Measurements from ENCODE around the gene TMC6. TPM values are rescaled to one million over a fixed set of nuclear protein-coding genes. Genes with fewer than 3 reads are reported as not detected.
A peak's percentile ranks its signal among the peaks of the same experiment; 100 is the strongest.

Gene TMC6
- total RNA-seq, 1 donor from 2014 or later = 292 TPM

DNA sequence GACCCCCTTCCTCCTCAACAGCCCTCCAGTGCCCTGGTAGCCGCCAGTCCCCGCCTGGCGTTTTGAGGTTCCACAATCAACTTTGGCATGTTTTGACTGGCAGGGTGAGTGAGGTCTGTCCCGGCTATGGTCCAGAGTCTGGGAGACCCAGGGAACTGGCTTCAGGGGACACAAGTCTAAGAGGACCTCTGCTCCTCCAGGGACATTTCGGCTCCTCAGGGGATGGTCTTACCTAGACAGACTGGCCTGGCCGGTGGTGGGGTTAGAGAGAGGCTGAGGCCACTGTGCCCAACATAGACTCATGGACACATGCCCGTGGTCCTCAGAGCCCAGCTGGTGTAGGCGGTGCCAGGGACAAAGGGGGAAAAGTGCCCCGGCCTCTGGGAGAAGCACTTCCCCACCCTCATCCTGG is 4.2 kb upstream of the TMC6 start:
- Mint-ChIP-seq H3K4me3 (ENCODE audit: unreplicated experiment) (peak overlapping the region; percentile 37), H3K4me1 (ENCODE audit: unreplicated experiment) (peaks cover 36% of the 10 kb centered on the region), H3K9me3 (ENCODE audit: unreplicated experiment) (no peaks in the 10 kb centered on the region), H3K27me3 (ENCODE audit: unreplicated experiment) (peaks cover 10% of the 10 kb centered on the region), H3K27ac (ENCODE audit: unreplicated experiment) (no peak overlapping the region), H3K36me3 (ENCODE audit: low read depth, unreplicated experiment) (peaks cover 18% of the 10 kb centered on the region)
- no peak for DNase-seq (ENCODE audit: low spot score)
- TF ChIP-seq CTCF (IDR thresholded peaks at IDR 0.05; ENCODE audit: unreplicated experiment) = no peak

DNA sequence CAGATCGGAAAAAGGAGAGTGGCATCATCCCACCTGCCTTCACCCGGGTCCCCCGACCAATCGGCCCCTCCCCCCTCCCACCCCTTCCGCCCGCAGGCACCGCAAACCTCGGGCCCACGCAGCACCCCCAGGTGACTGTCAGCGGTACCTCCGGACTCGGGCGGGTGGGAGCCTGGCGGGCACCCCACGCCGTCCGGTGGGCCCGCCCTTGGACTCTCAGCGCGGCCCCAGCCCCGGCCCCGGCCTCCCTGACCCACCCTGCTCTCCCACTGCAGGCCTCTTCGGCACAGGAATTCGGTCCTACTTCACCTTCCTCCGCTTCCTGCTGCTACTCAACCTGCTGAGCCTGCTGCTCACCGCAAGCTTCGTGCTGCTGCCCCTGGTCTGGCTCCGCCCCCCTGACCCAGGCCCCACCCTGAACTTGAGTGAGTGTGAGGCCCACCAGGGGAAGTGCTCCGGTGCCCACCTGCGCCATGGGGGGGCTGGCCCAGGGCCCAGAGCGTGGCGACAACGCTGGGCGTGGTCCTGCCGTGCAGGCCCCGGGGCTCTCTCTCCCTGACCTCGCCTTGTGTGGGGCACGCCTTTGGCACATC is 3.6 kb upstream of the TMC6 start:
- Mint-ChIP-seq H3K4me1 (ENCODE audit: unreplicated experiment) (peaks cover 37% of the 10 kb centered on the region), H3K9me3 (ENCODE audit: unreplicated experiment) (no peaks in the 10 kb centered on the region), H3K27me3 (ENCODE audit: unreplicated experiment) (peaks cover 10% of the 10 kb centered on the region), H3K27ac (ENCODE audit: unreplicated experiment) (no peak overlapping the region), H3K36me3 (ENCODE audit: low read depth, unreplicated experiment) (peaks cover 18% of the 10 kb centered on the region), H3K4me3 (ENCODE audit: unreplicated experiment) (no peak overlapping the region)
- no peak for DNase-seq (ENCODE audit: low spot score)
- no peak for TF ChIP-seq CTCF (IDR thresholded peaks at IDR 0.05; ENCODE audit: unreplicated experiment)

DNA sequence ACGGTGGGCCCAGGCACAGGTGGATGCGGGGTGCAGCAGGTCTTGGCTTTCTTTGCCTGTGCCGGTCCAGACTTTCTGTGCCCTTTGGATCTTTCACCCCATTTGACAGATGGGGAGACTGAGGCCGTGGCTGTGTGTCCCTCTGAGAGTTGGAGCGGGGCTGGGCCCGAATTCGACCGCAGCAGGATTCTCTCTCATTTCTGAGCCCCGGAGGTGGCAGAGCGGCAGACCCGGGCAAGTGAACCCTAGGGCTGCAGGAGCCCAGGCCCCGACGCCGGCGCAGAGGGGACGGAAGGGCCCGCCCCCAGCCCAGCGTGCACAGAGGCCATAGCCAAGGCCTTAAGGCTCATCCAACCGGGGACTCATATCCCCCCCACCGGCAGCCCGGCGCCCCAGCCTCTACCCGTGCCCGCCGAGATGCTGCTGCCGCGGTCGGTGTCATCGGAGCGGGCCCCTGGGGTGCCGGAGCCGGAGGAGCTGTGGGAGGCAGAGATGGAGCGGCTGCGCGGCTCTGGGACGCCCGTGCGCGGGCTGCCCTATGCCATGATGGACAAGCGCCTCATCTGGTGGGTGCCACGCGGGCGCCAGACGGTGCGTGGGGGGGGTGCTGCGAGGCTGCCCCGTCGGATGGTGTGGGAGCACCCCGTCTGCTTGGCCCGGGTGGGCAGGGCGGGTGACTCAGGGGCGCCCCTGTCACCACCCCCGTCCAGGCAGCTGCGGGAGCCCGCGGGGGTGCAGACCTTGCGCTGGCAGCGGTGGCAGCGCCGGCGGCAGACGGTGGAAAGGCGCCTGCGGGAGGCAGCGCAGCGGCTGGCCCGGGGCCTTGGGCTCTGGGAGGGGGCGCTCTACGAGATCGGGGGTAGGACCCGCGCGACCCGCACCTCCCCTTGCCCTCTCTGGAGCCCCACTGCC is 2.9 kb upstream of the TMC6 start:
- peaks cover 18% of the 10 kb centered on the region for H3K36me3 Mint-ChIP-seq (ENCODE audit: low read depth, unreplicated experiment)
- TF ChIP-seq CTCF (IDR thresholded peaks at IDR 0.05; ENCODE audit: unreplicated experiment) = no peak
- no peak overlapping the region for H3K27ac Mint-ChIP-seq (ENCODE audit: unreplicated experiment)
- H3K9me3 Mint-ChIP-seq (ENCODE audit: unreplicated experiment) = no peaks in the 10 kb centered on the region
- H3K4me1 Mint-ChIP-seq (ENCODE audit: unreplicated experiment) = peaks cover 39% of the 10 kb centered on the region
- peaks cover 10% of the 10 kb centered on the region for H3K27me3 Mint-ChIP-seq (ENCODE audit: unreplicated experiment)
- H3K4me3 Mint-ChIP-seq (ENCODE audit: unreplicated experiment) = no peak overlapping the region
- DNase-seq (ENCODE audit: low spot score) = no peak

DNA sequence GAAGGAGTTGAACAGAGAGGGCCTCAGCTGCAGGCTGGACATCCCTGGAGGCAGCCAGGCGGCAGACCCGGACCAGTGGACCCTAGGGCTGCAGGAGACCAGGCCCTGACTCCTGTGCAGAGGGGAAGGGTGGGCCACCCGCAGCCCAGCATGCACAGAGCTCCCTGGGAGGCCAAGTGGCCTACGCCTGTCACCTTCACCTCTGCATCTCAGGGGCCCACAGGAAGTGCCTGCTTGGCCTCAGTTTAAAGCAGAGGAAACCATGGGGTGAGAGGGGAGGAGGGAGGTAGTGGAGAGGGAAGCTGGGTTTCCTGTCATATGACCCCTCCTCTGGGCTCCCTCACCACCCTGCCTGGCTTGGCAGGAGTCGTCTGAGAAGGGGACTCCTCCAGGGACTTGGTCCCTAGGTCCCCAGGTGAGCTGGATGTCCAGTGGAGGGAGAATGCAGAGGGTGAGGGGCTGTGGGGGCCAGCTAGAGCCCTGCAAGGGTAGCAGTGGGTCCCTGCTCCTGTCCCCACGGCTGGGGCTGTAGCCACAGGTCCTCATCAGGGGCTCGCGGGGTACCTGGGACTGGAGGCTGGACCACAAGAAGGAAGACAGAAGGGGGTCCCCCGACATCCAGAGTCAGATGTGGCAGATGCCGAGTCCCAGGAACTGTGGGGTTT is 2.0 kb upstream of the TMC6 start, which contains the start of gene TMC8:
Gene TMC8 (plus strand): TSS at position 335 of the 665 bp plus-strand sequence. CDS start 818 bp downstream, outside the sequence.
- no peak for DNase-seq (ENCODE audit: low spot score)
- Mint-ChIP-seq H3K36me3 (ENCODE audit: low read depth, unreplicated experiment) (peaks cover 13% of the 10 kb centered on the region), H3K9me3 (ENCODE audit: unreplicated experiment) (no peaks in the 10 kb centered on the region), H3K4me3 (ENCODE audit: unreplicated experiment) (no peak within 1 kb of the TSS), H3K27ac (ENCODE audit: unreplicated experiment) (peak within 1 kb of the TSS; percentile 52), H3K4me1 (ENCODE audit: unreplicated experiment) (peaks cover 39% of the 10 kb centered on the region), H3K27me3 (ENCODE audit: unreplicated experiment) (peaks cover 6% of the 10 kb centered on the region)
- TF ChIP-seq CTCF (IDR thresholded peaks at IDR 0.05; ENCODE audit: unreplicated experiment) = no peak

Data from endothelial cell (in vitro differentiated cells).